HG03108 (cell line): ENCODE results near the gene STH.
"Not testable (repeated sequence)": the region's sequence is repeated elsewhere in the genome, so short reads cannot be mapped to it uniquely, and the experiment has no call there.

ENCODE experiments used
- ATAC-seq: cut with Tn5 transposase; IDR thresholded peaks from one replicate; pipeline ENCODE4 v1.9.1; 2021; ENCODE audit warnings: moderate library complexity; ENCODE audit not compliant: unreplicated experiment

Gene STH, protein sequence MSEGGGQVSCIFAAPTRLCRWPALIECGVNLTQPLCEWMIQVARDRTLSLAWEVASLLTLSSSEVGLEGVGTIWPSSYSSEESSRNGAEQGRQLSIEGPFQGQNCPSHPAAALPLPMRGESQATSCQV

DNA sequence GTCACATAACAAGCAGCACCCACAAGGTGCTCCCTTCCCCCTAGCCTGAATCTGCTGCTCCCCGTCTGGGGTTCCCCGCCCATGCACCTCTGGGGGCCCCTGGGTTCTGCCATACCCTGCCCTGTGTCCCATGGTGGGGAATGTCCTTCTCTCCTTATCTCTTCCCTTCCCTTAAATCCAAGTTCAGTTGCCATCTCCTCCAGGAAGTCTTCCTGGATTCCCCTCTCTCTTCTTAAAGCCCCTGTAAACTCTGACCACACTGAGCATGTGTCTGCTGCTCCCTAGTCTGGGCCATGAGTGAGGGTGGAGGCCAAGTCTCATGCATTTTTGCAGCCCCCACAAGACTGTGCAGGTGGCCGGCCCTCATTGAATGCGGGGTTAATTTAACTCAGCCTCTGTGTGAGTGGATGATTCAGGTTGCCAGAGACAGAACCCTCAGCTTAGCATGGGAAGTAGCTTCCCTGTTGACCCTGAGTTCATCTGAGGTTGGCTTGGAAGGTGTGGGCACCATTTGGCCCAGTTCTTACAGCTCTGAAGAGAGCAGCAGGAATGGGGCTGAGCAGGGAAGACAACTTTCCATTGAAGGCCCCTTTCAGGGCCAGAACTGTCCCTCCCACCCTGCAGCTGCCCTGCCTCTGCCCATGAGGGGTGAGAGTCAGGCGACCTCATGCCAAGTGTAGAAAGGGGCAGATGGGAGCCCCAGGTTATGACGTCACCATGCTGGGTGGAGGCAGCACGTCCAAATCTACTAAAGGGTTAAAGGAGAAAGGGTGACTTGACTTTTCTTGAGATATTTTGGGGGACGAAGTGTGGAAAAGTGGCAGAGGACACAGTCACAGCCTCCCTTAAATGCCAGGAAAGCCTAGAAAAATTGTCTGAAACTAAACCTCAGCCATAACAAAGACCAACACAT lies at the start of gene STH:
TSS of gene STH (plus strand) at position 264 of the 913 bp plus-strand sequence. CDS start at position 294, 30 bp downstream.
- ATAC-seq, result no peak

DNA sequence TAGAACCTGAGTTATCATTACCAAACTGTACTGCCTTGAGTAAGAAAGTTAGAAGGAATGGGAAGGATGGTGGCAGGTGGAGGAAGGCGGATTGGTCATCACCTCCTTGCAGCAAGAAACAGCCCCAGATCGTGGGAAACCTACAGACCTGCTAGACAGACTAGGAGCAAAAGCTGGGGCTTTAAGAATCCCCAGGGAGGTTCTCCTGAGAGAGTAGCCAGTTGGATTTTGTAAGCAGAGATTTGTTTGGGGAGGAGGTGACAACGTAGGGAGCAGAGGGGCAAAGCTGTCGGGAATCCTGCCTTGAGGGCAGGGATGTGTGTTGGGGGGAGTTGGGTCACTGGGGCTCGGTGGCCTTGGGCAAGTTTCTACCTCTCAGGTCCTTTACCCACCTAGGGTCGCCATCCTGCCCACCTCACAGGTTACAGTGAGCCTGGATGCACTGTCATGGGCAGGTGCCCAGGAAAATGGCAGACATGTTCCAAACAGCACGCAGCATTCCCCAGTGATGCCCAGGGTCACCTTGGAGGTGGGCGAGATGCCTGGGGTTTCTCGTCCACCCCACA lies 49.2 kb upstream of the STH start:
- no peak for ATAC-seq

DNA sequence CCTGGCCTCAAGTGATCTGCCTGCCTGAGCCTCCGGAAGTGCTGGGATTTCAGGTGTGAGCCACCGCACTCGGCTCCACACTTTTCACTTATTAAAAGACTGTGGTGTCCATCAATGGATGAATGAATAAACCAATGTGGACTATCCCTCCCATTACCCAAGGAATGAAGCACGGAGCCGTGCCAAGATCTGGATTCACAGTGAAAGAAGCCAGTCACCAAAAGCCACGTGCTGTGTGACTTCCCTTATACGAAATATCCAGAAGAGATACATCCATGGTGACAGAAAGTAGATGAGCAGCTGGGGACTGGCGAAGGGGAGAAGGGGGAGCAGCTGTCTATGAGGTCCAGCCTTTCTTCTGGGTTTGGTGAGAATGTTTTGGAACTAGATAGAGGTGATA lies 48.2 kb upstream of the STH start:
- ATAC-seq, result no peak

DNA sequence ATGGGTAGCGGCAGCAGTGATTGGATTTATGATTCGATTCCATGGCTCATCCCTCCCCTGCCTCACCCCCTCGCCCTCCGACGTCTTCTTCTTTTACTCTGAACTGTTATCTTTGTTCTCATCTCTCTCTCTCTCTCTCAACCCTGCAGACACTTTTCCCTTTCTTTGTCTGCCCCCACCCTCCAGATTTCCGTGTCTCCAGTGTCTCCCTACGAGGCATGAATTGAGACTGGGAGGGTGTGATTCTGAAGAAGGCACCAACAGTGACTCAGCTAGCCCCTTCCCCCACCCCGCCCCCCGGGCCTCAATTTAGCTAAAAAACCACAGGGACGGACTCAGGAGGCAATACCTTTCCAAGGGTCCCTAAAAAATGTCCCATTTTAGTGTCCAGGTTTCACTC lies 47.6 kb upstream of the STH start:
- ATAC-seq, result no peak

DNA sequence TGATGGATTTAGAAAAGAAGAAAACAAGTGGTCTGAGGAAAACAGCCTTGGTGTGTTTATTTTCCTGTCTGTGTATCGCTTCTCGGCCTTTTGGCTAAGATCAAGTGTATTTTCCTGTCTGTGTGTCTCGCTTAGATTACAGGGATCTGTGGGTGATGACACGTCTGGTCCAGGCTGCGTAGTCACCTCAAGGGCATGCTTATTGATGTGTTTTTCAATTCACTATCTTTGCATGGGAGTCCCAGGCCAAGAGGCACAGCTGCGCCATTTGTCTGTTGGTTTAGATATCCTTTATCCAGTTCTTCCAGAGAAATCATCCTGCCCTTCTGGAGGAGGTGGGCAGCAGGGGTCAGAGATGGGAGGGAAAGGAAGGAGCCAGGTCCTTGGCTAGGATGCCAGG lies 47.1 kb upstream of the STH start:
- no peak for ATAC-seq

DNA sequence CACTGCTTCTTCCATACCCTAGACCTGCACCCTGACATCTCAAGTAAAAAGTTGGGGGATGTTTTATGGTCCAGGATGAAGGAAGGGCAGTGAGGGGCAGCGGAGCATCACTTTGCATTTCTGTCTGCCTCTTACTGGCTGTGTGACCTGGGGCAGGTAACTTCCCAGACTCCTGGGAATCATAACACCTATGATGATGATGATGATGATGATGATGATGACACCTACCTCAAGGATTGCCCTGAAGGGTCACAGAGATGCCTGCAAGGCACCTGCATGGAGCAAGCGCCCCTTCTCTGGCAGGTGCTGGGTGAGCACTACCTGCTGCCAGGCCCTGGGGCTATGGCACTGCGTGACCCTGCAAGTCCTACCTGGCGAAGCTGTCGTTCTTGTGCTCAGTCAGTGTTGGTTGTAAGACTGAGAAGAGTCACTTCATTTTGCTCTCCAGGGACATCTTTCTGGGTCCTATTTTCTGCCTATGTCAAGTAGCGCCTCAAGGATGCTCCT lies 46.2 kb upstream of the STH start:
- ATAC-seq, result no peak

DNA sequence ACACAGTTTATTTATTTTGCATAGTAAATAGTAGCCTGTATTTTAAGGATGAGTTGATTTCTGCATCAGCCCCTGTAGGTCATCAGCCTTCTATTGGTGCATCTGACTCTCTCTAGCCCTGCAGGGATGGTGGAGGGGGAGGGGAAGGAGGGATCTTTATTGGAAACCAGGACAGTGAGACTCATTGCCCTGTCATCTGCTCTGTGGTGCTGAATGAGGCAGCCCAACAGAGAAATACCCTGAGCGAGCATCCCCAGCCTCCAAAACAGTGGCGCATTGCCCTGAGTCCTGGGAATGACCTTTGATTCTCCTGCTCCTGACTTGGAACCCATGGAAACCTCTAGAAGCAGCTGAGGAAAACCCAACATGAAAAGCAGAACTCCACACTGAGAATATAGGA lies 45.5 kb upstream of the STH start:
- ATAC-seq, result no peak

DNA sequence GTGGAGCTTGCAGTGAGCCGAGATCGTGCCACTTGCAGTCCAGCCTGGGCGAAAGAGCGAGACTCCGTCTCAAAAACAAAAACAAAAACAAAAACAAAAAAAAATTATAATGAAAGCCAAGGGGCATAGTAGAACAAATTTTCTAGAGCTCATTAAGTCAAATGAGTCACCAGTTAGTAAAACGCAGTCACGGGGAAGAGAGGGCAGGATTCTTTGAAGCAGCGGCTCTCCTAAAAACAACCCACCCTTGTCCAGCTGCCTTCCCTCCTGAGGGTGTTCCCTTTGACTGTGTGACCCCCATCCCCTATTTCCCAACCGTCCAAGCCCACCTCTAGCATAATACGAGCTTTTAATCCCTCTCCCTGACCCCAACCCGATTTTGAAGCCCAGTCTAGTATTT lies 44.1 kb upstream of the STH start:
- ATAC-seq, result no peak

DNA sequence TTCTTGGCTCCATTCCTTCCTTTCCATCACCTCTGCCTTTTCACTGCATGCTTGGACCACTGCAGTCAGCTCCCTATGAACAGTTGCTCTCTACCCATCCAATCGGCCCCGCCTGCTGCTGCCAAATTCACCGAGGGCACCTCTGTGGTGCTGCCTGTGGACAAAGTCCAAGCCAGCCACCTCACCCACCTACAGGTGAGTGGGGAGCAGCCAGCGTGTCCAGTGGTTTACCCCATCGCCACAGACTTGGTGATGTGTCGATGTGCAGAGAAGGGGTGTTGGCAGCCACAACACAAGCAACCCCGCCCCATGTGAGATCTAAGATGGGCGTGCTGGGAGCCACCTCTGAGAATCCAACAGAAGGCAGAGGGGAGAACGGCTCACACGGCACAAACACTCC lies 43.7 kb upstream of the STH start:
- ATAC-seq, result no peak

DNA sequence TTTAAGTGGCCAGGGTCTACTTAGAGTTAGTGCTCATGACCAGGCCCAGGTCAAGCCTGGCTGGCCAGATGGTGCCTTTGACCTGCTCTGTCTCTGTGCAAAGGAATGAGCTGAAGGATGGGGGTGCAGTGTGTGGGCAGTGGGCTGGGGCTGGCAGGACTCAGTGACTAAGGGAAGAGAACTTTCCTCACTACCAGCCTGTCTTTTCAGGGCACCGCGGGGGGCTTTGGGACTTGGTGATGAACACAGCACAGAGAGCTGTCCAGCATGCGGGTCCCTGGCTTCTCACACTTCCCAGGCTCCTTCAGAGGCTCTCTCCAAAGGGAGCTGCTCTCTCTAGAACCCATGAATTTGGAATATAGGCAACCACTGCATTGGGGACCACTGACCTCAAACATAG lies 43.0 kb upstream of the STH start:
- ATAC-seq, result no peak

DNA sequence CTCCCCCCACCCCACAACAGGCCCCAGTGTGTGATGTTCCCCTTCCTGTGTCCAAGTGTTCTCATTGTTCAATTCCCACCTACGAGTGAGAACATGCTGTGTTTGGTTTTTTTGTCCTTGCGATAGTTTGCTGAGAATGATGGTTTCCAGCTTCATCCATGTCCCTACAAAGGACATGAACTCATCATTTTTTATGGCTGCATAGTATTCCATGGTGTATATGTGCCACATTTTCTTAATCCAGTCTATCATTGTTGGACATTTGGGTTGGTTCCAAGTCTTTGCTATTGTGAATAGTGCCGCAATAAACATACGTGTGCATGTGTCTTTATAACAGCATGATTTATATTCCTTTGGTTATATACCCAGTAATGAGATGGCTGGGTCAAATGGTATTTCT lies 42.3 kb upstream of the STH start:
- ATAC-seq, result not testable (repeated sequence)

DNA sequence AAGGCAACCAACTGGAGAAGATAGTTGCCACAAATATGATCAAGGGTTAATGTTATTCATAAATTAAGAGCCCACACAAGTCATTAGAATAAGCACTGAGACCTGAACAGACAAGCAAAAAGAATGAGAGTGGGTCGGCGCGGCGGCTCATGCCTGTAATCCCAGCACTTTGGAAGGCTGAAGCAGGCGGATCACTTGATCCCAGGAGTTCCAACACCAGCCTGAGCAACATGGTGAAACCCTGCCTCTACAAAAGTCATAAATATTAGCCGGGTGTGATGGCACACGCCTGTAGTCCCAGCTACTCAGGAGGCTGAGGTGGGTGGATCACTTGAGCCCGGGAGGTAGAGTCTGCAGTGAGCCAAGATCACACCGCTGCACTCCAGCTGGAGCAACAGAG lies 40.7 kb upstream of the STH start:
- ATAC-seq, result no peak

DNA sequence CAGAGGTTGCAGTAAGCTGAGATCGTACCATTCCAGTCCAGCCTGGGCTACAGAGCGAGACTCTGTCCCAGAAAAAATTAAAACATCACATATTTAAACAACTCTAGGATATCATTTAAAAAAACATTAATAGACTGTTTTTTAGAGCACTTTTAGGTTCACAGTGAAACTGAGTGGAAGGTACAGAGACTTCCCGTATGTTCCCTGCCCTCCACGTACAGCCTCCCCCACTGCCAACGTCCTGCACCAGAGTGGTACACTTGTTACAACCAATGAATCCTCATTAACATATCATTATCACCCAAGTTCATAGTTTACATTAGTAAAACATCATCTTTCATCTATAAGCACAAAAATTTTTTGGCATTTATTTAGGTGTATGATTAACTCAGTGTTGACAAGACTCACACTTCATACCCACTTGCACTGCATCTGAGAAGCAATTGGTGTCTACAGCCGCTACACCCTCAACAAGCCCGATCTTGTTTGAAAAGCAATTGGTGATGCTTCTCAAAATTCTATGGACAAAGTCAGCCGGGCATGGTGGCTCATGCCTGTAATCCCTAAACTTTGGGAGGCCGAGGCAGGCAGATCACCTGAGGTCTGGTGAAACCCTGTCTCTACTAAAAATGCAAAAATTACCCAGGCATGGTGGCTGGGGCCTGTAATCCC lies 39.9 kb upstream of the STH start:
- ATAC-seq, result no peak

DNA sequence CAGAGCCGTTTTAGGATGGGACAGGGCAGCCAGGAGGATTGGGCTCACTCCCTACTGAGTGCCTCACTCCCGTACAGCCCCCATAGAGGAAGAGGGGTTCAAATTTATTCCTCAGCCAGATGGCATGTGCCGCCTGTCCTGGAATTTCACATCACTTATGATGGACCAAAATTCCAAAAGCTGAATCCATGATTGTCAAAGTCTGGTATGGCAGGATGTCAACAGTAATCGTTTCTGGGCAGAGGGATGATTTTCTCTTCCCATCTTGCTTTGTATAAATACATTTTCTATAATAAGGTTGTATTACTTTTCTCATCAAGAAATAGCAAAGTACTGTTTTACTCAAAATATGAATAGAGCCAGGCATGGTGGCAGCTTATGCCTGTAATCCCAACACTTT lies 38.7 kb upstream of the STH start:
- ATAC-seq, result no peak

DNA sequence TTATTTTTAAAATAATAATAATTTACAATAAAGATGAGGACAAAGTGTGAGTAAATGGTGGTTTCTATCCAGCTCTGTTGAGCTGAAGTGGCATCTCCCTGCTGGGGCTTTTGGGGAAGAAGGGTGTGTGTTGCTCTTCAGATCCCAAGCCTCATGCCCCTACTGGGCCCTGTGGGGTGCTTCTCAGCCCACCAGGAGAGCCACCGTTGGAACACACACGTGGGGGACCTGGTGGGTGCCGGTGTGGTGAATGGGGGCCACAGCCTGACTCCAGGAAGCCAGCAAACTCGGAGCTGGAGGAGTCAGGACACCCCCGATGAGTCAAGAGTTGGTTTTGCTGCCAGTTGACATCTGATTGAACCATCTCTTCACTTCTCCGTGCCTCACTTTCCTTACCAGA lies 37.8 kb upstream of the STH start:
- ATAC-seq, result no peak

DNA sequence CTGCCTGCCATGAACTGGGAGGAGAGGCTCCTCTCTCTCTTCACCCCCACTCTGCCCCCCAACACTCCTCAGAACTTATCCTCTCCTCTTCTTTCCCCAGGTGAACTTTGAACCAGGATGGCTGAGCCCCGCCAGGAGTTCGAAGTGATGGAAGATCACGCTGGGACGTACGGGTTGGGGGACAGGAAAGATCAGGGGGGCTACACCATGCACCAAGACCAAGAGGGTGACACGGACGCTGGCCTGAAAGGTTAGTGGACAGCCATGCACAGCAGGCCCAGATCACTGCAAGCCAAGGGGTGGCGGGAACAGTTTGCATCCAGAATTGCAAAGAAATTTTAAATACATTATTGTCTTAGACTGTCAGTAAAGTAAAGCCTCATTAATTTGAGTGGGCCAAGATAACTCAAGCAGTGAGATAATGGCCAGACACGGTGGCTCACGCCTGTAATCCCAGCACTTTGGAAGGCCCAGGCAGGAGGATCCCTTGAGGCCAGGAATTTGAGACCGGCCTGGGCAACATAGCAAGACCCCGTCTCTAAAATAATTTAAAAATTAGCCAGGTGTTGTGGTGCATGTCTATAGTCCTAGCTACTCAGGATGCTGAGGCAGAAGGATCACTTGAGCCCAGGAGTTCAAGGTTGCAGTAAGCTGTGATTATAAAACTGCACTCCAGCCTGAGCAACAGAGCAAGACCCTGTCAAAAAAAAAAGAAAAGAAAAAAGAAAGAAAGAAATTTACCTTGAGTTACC lies 36.7 kb upstream of the STH start:
- ATAC-seq, result no peak

DNA sequence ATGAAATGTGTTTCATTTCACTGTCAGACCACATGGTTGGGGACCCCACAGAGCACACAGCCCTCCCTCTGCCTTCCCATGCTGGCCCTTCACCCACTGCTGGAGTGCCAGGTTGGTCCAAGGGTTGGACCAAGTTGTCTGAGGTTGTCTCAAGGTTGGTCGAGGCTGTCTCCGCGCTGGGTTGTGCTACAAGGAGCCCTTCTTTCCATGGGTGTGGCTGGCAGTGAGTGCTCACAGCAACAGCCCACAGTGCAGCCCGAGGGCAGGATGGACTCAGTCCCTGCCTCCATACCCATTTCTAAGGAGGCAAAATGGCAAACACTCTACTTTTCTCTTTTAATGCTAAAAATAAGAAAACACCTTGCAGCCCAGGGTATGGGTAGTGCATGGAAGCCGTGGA lies 35.8 kb upstream of the STH start:
- no peak for ATAC-seq

DNA sequence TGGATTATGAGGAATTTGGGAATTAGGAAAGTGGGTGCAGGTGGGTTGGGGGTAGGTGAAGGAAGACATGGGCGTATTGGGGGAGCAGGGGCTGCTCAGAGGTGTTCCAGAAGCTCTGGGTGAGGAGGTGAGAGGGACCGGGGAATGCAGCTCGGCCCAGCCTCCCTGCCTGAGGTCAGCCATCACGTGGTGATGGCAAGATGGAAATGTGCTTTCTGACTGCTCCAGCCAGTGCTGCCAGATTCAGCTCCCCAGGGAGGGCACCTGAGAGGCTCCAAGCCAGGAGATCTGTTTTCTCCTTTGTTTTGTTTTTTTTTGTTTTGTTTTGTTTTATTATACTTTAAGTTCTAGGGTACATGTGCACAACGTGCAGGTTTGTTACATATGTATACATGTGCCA lies 35.2 kb upstream of the STH start:
- no peak for ATAC-seq

DNA sequence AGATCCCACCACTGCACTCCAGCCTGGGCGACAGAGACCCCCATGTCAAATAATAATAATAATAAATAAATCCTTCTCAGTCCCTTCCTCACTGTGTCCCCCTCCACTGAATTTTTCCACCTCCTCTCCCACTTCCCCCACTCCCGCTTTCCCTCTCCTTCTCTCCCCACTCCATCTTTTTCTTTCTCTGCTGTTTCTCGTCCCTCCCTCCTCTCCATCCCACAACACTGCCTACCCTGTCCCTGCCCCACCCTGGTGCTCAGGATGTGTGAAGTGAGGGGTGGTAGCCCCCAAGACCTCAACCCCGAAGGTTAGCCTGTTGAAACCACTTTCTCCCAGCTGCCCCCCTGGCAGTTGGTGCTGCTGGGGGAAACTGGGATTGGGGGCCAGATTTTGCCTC lies 34.4 kb upstream of the STH start:
- ATAC-seq, result no peak

DNA sequence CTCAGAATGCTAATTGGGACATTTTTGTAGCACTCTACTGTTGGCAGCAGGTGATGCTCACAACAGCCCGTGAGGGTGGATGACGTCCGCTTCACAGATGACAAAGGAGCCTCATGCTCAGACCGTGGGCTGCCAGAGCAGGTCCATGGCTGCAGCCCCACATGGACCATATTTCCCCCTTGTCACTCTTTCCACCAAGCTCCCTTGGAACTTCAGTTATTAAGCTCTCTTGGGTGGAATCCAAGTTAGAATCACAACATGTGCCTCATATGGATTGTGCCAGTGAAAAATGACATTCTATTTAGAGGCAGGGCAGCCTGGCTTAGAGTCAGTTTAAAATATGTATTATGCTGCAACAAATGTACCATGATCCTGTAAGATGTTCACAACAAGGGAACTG lies 33.2 kb upstream of the STH start:
- no peak for ATAC-seq
